ENCODE results near the gene MAP2K5. TPM values are rescaled to one million over a fixed set of nuclear protein-coding genes. Genes with fewer than 3 reads are reported as not detected.
"Not testable (repeated sequence)": the region's sequence is repeated elsewhere in the genome, so short reads cannot be mapped to it uniquely, and the experiment has no call there.

Gene MAP2K5
- total RNA-seq, 1 donor from 2014 or later: 8.0 TPM

DNA sequence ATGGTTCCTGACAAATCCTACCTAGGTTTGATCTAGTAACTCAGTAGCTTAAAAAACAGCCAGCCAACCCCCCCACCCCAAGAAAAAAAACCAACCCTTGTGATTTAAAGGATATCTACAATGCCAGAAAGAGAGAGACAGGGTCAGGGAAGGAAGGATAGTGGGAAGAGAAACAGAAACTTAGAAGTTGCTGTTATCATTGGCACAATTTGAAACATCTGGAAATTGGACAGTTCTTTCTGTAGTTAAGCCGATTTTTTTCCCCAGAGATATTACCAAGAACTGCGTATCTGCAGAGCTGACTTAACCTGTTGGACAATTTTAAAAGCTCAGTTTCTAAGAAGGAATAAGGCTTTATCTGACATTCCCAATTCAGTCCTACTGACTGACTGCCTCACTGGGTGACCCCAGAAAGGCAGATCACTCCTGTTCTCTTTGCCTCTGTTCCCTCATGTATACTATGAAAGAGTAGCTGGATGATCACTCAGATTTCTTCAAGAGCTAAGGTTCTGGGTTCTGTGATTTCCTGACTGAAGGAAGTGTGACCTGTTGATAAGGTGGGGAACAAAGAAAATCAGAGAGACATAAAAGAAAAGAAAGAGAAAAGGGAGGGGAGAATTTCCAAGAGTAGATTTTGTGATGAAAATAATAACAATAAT, 128.3 kb downstream of the MAP2K5 start:
- H3K27me3 ChIP-seq (ENCODE audit: control insufficient read depth, insufficient read depth, low read length): no peaks in the 10 kb centered on the region
- no peak overlapping the region for H3K4me3 ChIP-seq (ENCODE audit: low read depth, low read length)
- no peaks in the 10 kb centered on the region for H3K36me3 ChIP-seq (ENCODE audit: control insufficient read depth, insufficient read depth, low read length)
- TF ChIP-seq CTCF (IDR thresholded peaks at IDR 0.05; ENCODE audit: insufficient read depth, low read length, poor library complexity, severe bottlenecking): no peak
- DNase-seq (ENCODE audit: low read depth): no peak

GRCh38 chr15:67672834-67673233, 130.3 kb downstream of the MAP2K5 start:
- not testable (repeated sequence) for H3K36me3 ChIP-seq (ENCODE audit: control insufficient read depth, insufficient read depth, low read length); H3K4me3 ChIP-seq (ENCODE audit: low read depth, low read length); DNase-seq (ENCODE audit: low read depth); H3K27me3 ChIP-seq (ENCODE audit: control insufficient read depth, insufficient read depth, low read length)

GRCh38 chr15:67674983-67675382, 132.5 kb downstream of the MAP2K5 start:
- no peaks in the 10 kb centered on the region for H3K27me3 ChIP-seq (ENCODE audit: control insufficient read depth, insufficient read depth, low read length)
- DNase-seq (ENCODE audit: low read depth): no peak
- no peak overlapping the region for H3K4me3 ChIP-seq (ENCODE audit: low read depth, low read length)
- H3K36me3 ChIP-seq (ENCODE audit: control insufficient read depth, insufficient read depth, low read length): no peaks in the 10 kb centered on the region
- TF ChIP-seq CTCF (IDR thresholded peaks at IDR 0.05; ENCODE audit: insufficient read depth, low read length, poor library complexity, severe bottlenecking): no peak

- TF ChIP-seq CTCF (IDR thresholded peaks at IDR 0.05; ENCODE audit: insufficient read depth, low read length, poor library complexity, severe bottlenecking): no peak
- no peak overlapping the region for H3K4me3 ChIP-seq (ENCODE audit: low read depth, low read length)
- H3K27me3 ChIP-seq (ENCODE audit: control insufficient read depth, insufficient read depth, low read length): no peaks in the 10 kb centered on the region
- DNase-seq (ENCODE audit: low read depth): no peak
- H3K36me3 ChIP-seq (ENCODE audit: control insufficient read depth, insufficient read depth, low read length): no peaks in the 10 kb centered on the region
These were observed 135.6 kb downstream of the MAP2K5 start for GRCh38 chr15:67678089-67678488.

DNA sequence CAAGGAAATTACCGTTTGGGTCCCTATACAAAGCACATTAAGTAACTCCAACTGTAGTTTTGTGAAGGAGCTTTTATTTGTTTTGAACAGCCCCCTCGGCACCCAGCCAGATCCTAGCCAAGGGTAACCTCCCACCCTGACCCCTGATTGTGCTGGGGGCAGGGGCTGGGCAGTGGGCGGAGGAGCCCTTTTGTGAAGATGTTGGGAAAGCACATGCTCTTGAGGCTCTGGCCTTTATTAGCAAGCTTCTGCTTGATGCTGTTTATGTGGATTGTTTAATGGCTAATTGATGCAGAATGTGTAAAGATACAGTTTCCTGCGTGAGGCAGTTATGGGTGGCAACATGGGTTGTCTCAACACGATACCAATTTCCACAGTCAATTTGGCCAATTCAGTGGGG, 136.5 kb downstream of the MAP2K5 start:
- Histone ChIP-seq H3K36me3 (ENCODE audit: control insufficient read depth, insufficient read depth, low read length) (no peaks in the 10 kb centered on the region), H3K4me3 (ENCODE audit: low read depth, low read length) (no peak overlapping the region), H3K27me3 (ENCODE audit: control insufficient read depth, insufficient read depth, low read length) (no peaks in the 10 kb centered on the region)
- DNase-seq (ENCODE audit: low read depth): no peak
- no peak for TF ChIP-seq CTCF (IDR thresholded peaks at IDR 0.05; ENCODE audit: insufficient read depth, low read length, poor library complexity, severe bottlenecking)

DNA sequence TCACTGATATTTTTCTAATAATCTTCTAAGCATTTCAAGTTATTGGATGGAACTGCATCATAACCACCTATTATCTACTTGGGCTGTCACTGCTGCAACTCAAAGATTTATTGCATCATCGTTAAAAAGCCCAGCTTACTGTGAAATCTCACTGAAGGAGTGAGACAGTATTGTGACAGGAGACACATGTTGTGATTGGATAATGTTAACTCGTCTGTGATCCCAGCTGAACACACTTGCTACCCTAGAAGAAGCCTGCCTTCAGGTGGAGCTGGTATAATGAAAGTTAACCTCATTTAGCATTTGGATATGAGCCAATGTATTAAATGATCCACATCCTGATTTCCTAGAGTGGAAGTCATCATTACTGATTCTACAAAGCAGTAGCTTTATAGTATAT, 138.1 kb downstream of the MAP2K5 start:
- no peak for TF ChIP-seq CTCF (IDR thresholded peaks at IDR 0.05; ENCODE audit: insufficient read depth, low read length, poor library complexity, severe bottlenecking)
- no peak overlapping the region for H3K4me3 ChIP-seq (ENCODE audit: low read depth, low read length)
- no peaks in the 10 kb centered on the region for H3K27me3 ChIP-seq (ENCODE audit: control insufficient read depth, insufficient read depth, low read length)
- no peaks in the 10 kb centered on the region for H3K36me3 ChIP-seq (ENCODE audit: control insufficient read depth, insufficient read depth, low read length)
- DNase-seq (ENCODE audit: low read depth): no peak

All from kidney epithelial cell (primary cell).